SK-N-SH (cell line): ENCODE data around the gene HTRA3. TPM values are rescaled to one million over a fixed set of nuclear protein-coding genes. Genes with fewer than 3 reads are reported as not detected.

Experiments
- CTCF ChIA-PET: fragments of 300-600, 350-600 bp; formaldehyde crosslinking; extraction: SDS; loops from one replicate; lab custom pipeline; 2021; lab: Yijun Ruan, JAX
- POLR2A ChIA-PET: fragments of 350-600 bp; sonication (Branson Sonifier 250); formaldehyde crosslinking; extraction: SDS; loops from one replicate; lab custom pipeline; 2020; ENCODE audit warnings: antibody characterized with exemption, inconsistent platforms; lab: Yijun Ruan, JAX
- DNase-seq: peaks from one replicate; pipeline ENCODE4 v3.0.0; 2012
- H2AFZ ChIP-seq: fragments of 200-600 bp; sonication (generic); 2 replicates; pipeline ENCODE4 v1.8.1; 2016; ENCODE audit warnings: antibody characterized with exemption, mild to moderate bottlenecking, low read depth
- H3F3A ChIP-seq: fragments of 200-600 bp; sonication (generic); replicated peaks from 2 replicates; pipeline ENCODE3; 2016; ENCODE audit warnings: antibody characterized with exemption, mild to moderate bottlenecking; ENCODE audit not compliant: insufficient read depth
- H3K27ac ChIP-seq, 2 experiments: fragments of 200-500 bp in 1 of 2; fragments of 200-600 bp in 1 of 2; sonication (Bioruptor generic) in 1 of 2; sonication (generic), shearing (Covaris generic) in 1 of 2; 2 replicates each; pipeline versions ENCODE4 v1.5.1 to v1.6.1; 2014 to 2016; ENCODE audit warnings: low read depth in 2 of 2, inconsistent platforms in 1 of 2, low read length in 1 of 2, mild to moderate bottlenecking in 1 of 2, mixed read lengths in 1 of 2
- H3K27me3 ChIP-seq: fragments of 200-600 bp; sonication (generic), shearing (Covaris generic); 2 replicates; pipeline ENCODE4 v1.6.1; 2016; ENCODE audit warnings: mixed run types; ENCODE audit not compliant: insufficient read depth
- H3K36me3 ChIP-seq, 2 experiments: fragments of 200-500 bp in 1 of 2; fragments of 200-600 bp in 1 of 2; sonication (Bioruptor generic) in 1 of 2; sonication (generic) in 1 of 2; replicated peaks in 1 of 2; 2 replicates each; pipeline versions ENCODE3 to v1.5.1; 2014 to 2016; ENCODE audit warnings: low read length in 1 of 2, mild to moderate bottlenecking in 1 of 2; ENCODE audit not compliant: insufficient read depth in 2 of 2, control insufficient read depth in 1 of 2
- H3K4me1 ChIP-seq, 2 experiments: fragments of 200-500 bp in 1 of 2; fragments of 200-600 bp in 1 of 2; sonication (Bioruptor generic) in 1 of 2; sonication (generic), shearing (Covaris generic) in 1 of 2; 2 replicates each; pipeline versions ENCODE4 v1.5.1 to v1.6.1; 2014 to 2016; ENCODE audit warnings: low read depth in 1 of 2, low read length in 1 of 2, mixed run types in 1 of 2; ENCODE audit not compliant: insufficient read depth in 2 of 2, control insufficient read depth in 1 of 2
- H3K4me2 ChIP-seq: fragments of 200-600 bp; sonication (generic), shearing (Covaris generic); 2 replicates; pipeline ENCODE4 v1.6.1; 2017; ENCODE audit warnings: mixed run types
- H3K4me3 ChIP-seq, 2 experiments: fragments of 200-500 bp in 1 of 2; fragments of 200-600 bp in 1 of 2; sonication (Bioruptor generic) in 1 of 2; sonication (generic), shearing (Covaris generic) in 1 of 2; 2 replicates each; pipeline versions ENCODE4 v1.5.1 to v1.8.1; 2014 to 2016; ENCODE audit warnings: low read depth in 2 of 2, inconsistent platforms in 1 of 2, low read length in 1 of 2, mild to moderate bottlenecking in 1 of 2, mixed read lengths in 1 of 2, moderate library complexity in 1 of 2
- H3K79me2 ChIP-seq: fragments of 200-600 bp; sonication (generic); 2 replicates; pipeline ENCODE4 v1.8.1; 2017; ENCODE audit warnings: mild to moderate bottlenecking; ENCODE audit not compliant: insufficient read depth
- H3K9ac ChIP-seq: fragments of 200-600 bp; sonication (generic); 2 replicates; pipeline ENCODE4 v1.6.1; 2017; ENCODE audit warnings: mixed run types
- H3K9me2 ChIP-seq: fragments of 200-600 bp; sonication (generic); 2 replicates; pipeline ENCODE4 v1.6.1; 2017; ENCODE audit warnings: mixed run types
- H3K9me3 ChIP-seq: fragments of 200-600 bp; sonication (generic); 2 replicates; pipeline ENCODE4 v1.6.1; 2017; ENCODE audit warnings: mixed run types, mild to moderate bottlenecking, moderate library complexity
- H4K20me1 ChIP-seq: fragments of 200-600 bp; sonication (generic); 2 replicates; pipeline ENCODE4 v1.6.1; 2017; ENCODE audit warnings: mild to moderate bottlenecking, mixed run types; ENCODE audit not compliant: insufficient read depth
- ELF1 ChIP-seq: IDR thresholded peaks from 2 replicates; pipeline ENCODE4 v1.4.0; 2012
- FOXJ3 ChIP-seq: sonication (generic); formaldehyde crosslinking; IDR thresholded peaks from 2 replicates; pipeline ENCODE4 v1.5.1; 2020; ENCODE audit warnings: mild to moderate bottlenecking, missing genetic modification reagents
- GABPA ChIP-seq: IDR thresholded peaks from 2 replicates; pipeline ENCODE4 v1.4.0; 2012; ENCODE audit warnings: low read depth, mild to moderate bottlenecking
- NRF1 ChIP-seq: IDR thresholded peaks from 2 replicates; pipeline ENCODE4 v1.6.1; 2012; ENCODE audit warnings: low read depth, mild to moderate bottlenecking, low read length
- POLR2AphosphoS5 ChIP-seq: IDR thresholded peaks from 2 replicates; pipeline ENCODE4 v1.6.1; 2012; ENCODE audit warnings: low read depth, low read length
- RAD21 ChIP-seq: IDR thresholded peaks from 2 replicates; pipeline ENCODE4 v1.6.1; 2012; ENCODE audit warnings: mild to moderate bottlenecking, low read length
- REST ChIP-seq: IDR thresholded peaks from 2 replicates; pipeline ENCODE4 v1.6.1; 2012; ENCODE audit warnings: mild to moderate bottlenecking, low read depth, low read length, moderate library complexity
- RXRA ChIP-seq: IDR thresholded peaks from 2 replicates; pipeline ENCODE4 v1.4.0; 2012; ENCODE audit warnings: low read depth, mild to moderate bottlenecking, borderline replicate concordance
- TAF1 ChIP-seq: IDR thresholded peaks from 2 replicates; pipeline ENCODE4 v1.6.1; 2012; ENCODE audit warnings: low read depth, mild to moderate bottlenecking, low read length, moderate library complexity, borderline replicate concordance
- WGBS: methylation state at CpG from one replicate; pipeline ENCODE4 v1.1.6; 2017; ENCODE audit warnings: low lambda C conversion rate; 5-methylcytosine and 5-hydroxymethylcytosine counted together
- polyA plus RNA-seq, 3 experiments: library from polyadenylated mRNA; depleted of rRNA; stranded (reverse); fragments of >200 nt; gene quantifications; 2 replicates each; pipeline ENCODE4 v1.2.3, GENCODE V29; 2012
- TF ChIP-seq, protein P1 (sequence below): IDR thresholded peaks from 2 replicates; pipeline ENCODE4 v1.4.0; 2012; ENCODE audit warnings: low read depth, borderline replicate concordance
- TF ChIP-seq, protein P2 (sequence below): IDR thresholded peaks from 2 replicates; pipeline ENCODE4 v1.4.0; 2012; ENCODE audit warnings: low read depth, borderline replicate concordance

The HTRA3 gene
- polyA plus RNA-seq, 1 of the 3 experiments (the other 2 are of a cell fraction), result 0.05 TPM

DNA sequence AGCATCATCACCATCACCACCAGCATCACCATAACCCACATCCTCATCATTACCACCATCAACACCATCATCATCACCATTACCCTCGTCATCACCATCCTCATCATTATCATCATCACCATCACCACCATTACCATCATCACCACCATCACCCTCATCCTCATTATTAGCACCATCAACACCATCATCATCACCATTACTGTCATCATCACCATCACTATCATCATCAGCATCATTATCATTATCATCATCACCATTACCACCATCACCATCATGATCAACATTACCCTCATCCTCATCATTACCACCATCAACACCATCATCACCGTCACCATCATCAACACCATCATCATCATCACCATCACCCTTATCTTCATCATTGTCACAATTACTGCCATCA is 51.7 kb downstream of the HTRA3 start (continued):
- TF ChIP-seq REST, result no peak

- Histone ChIP-seq H3K4me2 (no peak overlapping the region), H3K79me2 (no peaks in the 10 kb centered on the region), H3K27me3 (no peaks in the 10 kb centered on the region), H3K4me1 (peaks cover 0 to 9% of the 10 kb centered on the region in 2 experiments; a peak in 1 of 4 replicates), H3K9me3 (no peaks in the 10 kb centered on the region), H3K9me2 (no peaks in the 10 kb centered on the region), H3F3A (no peaks in the 10 kb centered on the region), H3K36me3 (no peaks in the 10 kb centered on the region), H3K27ac (no peak overlapping the region), H4K20me1 (no peaks in the 10 kb centered on the region), H2AFZ (no peak overlapping the region), H3K4me3 (no peak overlapping the region), H3K9ac (no peak overlapping the region)
- ChIA-PET CTCF (interaction anchor here (1.1 kb wide), 1 partner anchor 145 kb away, joined by 4 read pairs; no protein-coding TSS in a partner anchor), POLR2A (no interaction called here)
- 66% methylated on average over 5 of the region's 5 CpGs for WGBS
- TF ChIP-seq RXRA, result no peak
- no peak for TF ChIP-seq NRF1
- TF ChIP-seq FOXJ3 (CRISPR knock-in tag), result no peak
- TF ChIP-seq RAD21, result no peak
- no peak for TF ChIP-seq POLR2AphosphoS5
- TF ChIP-seq REST, result no peak
- TF ChIP-seq ELF1, result no peak
- TF ChIP-seq, protein P1, sequence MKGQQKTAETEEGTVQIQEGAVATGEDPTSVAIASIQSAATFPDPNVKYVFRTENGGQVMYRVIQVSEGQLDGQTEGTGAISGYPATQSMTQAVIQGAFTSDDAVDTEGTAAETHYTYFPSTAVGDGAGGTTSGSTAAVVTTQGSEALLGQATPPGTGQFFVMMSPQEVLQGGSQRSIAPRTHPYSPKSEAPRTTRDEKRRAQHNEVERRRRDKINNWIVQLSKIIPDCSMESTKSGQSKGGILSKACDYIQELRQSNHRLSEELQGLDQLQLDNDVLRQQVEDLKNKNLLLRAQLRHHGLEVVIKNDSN, result no peak
- TF ChIP-seq, protein P2, sequence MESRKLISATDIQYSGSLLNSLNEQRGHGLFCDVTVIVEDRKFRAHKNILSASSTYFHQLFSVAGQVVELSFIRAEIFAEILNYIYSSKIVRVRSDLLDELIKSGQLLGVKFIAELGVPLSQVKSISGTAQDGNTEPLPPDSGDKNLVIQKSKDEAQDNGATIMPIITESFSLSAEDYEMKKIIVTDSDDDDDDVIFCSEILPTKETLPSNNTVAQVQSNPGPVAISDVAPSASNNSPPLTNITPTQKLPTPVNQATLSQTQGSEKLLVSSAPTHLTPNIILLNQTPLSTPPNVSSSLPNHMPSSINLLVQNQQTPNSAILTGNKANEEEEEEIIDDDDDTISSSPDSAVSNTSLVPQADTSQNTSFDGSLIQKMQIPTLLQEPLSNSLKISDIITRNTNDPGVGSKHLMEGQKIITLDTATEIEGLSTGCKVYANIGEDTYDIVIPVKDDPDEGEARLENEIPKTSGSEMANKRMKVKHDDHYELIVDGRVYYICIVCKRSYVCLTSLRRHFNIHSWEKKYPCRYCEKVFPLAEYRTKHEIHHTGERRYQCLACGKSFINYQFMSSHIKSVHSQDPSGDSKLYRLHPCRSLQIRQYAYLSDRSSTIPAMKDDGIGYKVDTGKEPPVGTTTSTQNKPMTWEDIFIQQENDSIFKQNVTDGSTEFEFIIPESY, result no peak
- TF ChIP-seq TAF1, result no peak
- TF ChIP-seq GABPA, result no peak
- DNase-seq, result no peak
Observed at GRCh38 chr4:8321771-8322170, 52.2 kb downstream of the HTRA3 start.
